ENCODE data around the gene ABCA7.

- TF ChIP-seq POLR2A (IDR thresholded peaks at IDR 0.05): no peak
- no peak for TF ChIP-seq EP300 (IDR thresholded peaks at IDR 0.05)
Measured at GRCh38 chr19:1057176-1057855, 17.4 kb downstream of the ABCA7 start.

All from sigmoid colon (tissue), 4 donors.